Thymus (tissue), 11 donors: ENCODE data around the gene VPREB1. TPM values are rescaled to one million over a fixed set of nuclear protein-coding genes. Genes with fewer than 3 reads are reported as not detected.
"Not testable (repeated sequence)": the region's sequence is repeated elsewhere in the genome, so short reads cannot be mapped to it uniquely, and the experiment has no call there.

ENCODE experiments used
- DNase-seq, 9 donors: peaks; one replicate each; pipeline ENCODE4 v3.0.0-alpha.2; 2013; ENCODE audit warnings: low spot score in 9 of 9, low read depth in 6 of 9, missing footprints in 1 of 9
- H3K27ac ChIP-seq, 2 donors: one replicate each; pipeline ENCODE4 v1.5.1; 2013; ENCODE audit warnings: control low read depth in 1 of 2, low read depth in 1 of 2, low read length in 1 of 2, mild to moderate bottlenecking in 1 of 2, moderate library complexity in 1 of 2
- H3K27me3 ChIP-seq, 2 donors: one replicate each; pipeline ENCODE4 v1.5.1; 2013; ENCODE audit warnings: low read length in 1 of 2; ENCODE audit not compliant: control insufficient read depth in 2 of 2, insufficient read depth in 1 of 2
- H3K36me3 ChIP-seq, 2 donors: one replicate each; pipeline ENCODE4 v1.5.1; 2013; ENCODE audit warnings: low read length in 1 of 2, mild to moderate bottlenecking in 1 of 2, moderate library complexity in 1 of 2; ENCODE audit not compliant: control insufficient read depth in 2 of 2, insufficient read depth in 2 of 2
- H3K4me1 ChIP-seq, 2 donors: one replicate each; pipeline ENCODE4 v1.5.1; 2013; ENCODE audit warnings: low read length in 2 of 2; ENCODE audit not compliant: control insufficient read depth in 2 of 2, insufficient read depth in 2 of 2
- H3K4me3 ChIP-seq, 2 donors: one replicate each; pipeline ENCODE4 v1.5.1; 2013; ENCODE audit warnings: low read length in 2 of 2, control low read depth in 1 of 2, mild to moderate bottlenecking in 1 of 2
- H3K9me3 ChIP-seq, 2 donors: one replicate each; pipeline ENCODE4 v1.5.1; 2013; ENCODE audit warnings: low read length in 1 of 2, mild to moderate bottlenecking in 1 of 2; ENCODE audit not compliant: control insufficient read depth in 2 of 2, insufficient read depth in 1 of 2
- WGBS: extraction: QIAGEN DNeasy Blood & Tissue Kit; methylation state at CpG from one replicate; pipeline ENCODE4 v1.1.7; 2013; 5-methylcytosine and 5-hydroxymethylcytosine counted together
- polyA plus RNA-seq: library from polyadenylated mRNA; stranded (reverse); fragments of 200-250 nt; gene quantifications from one replicate; pipeline ENCODE4 v1.2.3, GENCODE V29; 2013
- total RNA-seq: library from RNA; stranded (reverse); fragments of 120-200 nt; gene quantifications from one replicate; pipeline ENCODE4 v1.2.4, GENCODE V29; 2013
- donor health status: healthy.

VPREB1 gene
- total and polyA plus RNA-seq, 2 donors = 2.5 to 5.1 TPM

- not testable (repeated sequence) for H3K4me1 ChIP-seq, H3K27me3 ChIP-seq, H3K4me3 ChIP-seq, H3K9me3 ChIP-seq, H3K36me3 ChIP-seq, H3K27ac ChIP-seq, DNase-seq
- WGBS = 100% methylated on average over 1 of the region's 1 CpG
Observed at GRCh38 chr22:22286390-22287105, 42.0 kb downstream of the VPREB1 start.

- not testable (repeated sequence) for H3K4me3 ChIP-seq, H3K4me1 ChIP-seq, H3K27ac ChIP-seq, H3K36me3 ChIP-seq, DNase-seq, H3K27me3 ChIP-seq, H3K9me3 ChIP-seq
- 96% methylated on average over 5 of the region's 5 CpGs for WGBS
Observed at GRCh38 chr22:22287106-22287626, 42.6 kb downstream of the VPREB1 start.

GRCh38 chr22:22289666-22290065 lies 45.1 kb downstream of the VPREB1 start:
- WGBS = 95% methylated on average over 8 of the region's 8 CpGs
- not testable (repeated sequence) for DNase-seq, H3K4me1 ChIP-seq

GRCh38 chr22:22291129-22291806 lies 46.7 kb downstream of the VPREB1 start:
- WGBS = 97% methylated on average over 3 of the region's 3 CpGs
- not testable (repeated sequence) for DNase-seq, H3K27ac ChIP-seq, H3K4me3 ChIP-seq, H3K9me3 ChIP-seq, H3K4me1 ChIP-seq, H3K27me3 ChIP-seq
- peaks cover 2 to 18% of the 10 kb centered on the region in 2 donors for H3K36me3 ChIP-seq

More at GRCh38 chr22:22289666-22290065, 45.1 kb downstream of the VPREB1 start:
- not testable (repeated sequence) for H3K4me3 ChIP-seq, H3K27ac ChIP-seq, H3K9me3 ChIP-seq, H3K27me3 ChIP-seq
- H3K36me3 ChIP-seq = peaks cover 2 to 16% of the 10 kb centered on the region in 2 donors

GRCh38 chr22:22292656-22293055 lies 48.1 kb downstream of the VPREB1 start:
- not testable (repeated sequence) for H3K9me3 ChIP-seq, H3K27me3 ChIP-seq, H3K27ac ChIP-seq, H3K4me1 ChIP-seq, DNase-seq, H3K4me3 ChIP-seq
- WGBS = over 99% methylated on average over 3 of the region's 3 CpGs
- H3K36me3 ChIP-seq = peaks cover 2 to 18% of the 10 kb centered on the region in 2 donors

- H3K36me3 ChIP-seq = peaks cover 2 to 18% of the 10 kb centered on the region in 2 donors
- H3K27ac ChIP-seq, H3K27me3 ChIP-seq, DNase-seq, H3K4me1 ChIP-seq, H3K4me3 ChIP-seq, H3K9me3 ChIP-seq: not testable (repeated sequence)
- 96% methylated on average over 7 of the region's 7 CpGs for WGBS
Observed at GRCh38 chr22:22293436-22293835, 48.9 kb downstream of the VPREB1 start.

GRCh38 chr22:22294641-22295040 lies 50.1 kb downstream of the VPREB1 start:
- H3K4me1 ChIP-seq, H3K27ac ChIP-seq, H3K9me3 ChIP-seq, H3K27me3 ChIP-seq, DNase-seq, H3K4me3 ChIP-seq: not testable (repeated sequence)
- 98% methylated on average over 13 of the region's 13 CpGs for WGBS
- H3K36me3 ChIP-seq = peaks cover 2 to 16% of the 10 kb centered on the region in 2 donors
